GM12878 (cell line): ENCODE data around the gene PTCD1. TPM values are rescaled to one million over a fixed set of nuclear protein-coding genes. Genes with fewer than 3 reads are reported as not detected.

Experiments
- BCL11A ChIP-seq: IDR thresholded peaks from 2 replicates; pipeline ENCODE4 v1.6.1; 2011; ENCODE audit warnings: low read depth, low read length
- CEBPB ChIP-seq, 2 experiments: fragments of 150-350 bp in 1 of 2; IDR thresholded peaks; 2 replicates each; pipeline ENCODE4 v1.6.1; 2012 to 2014; ENCODE audit warnings: low read depth in 2 of 2, low read length in 2 of 2, borderline replicate concordance in 1 of 2, inconsistent platforms in 1 of 2
- E2F8 ChIP-seq: fragments of 450-650 bp; IDR thresholded peaks from 2 replicates; pipeline ENCODE4 v1.6.1; 2018; ENCODE audit warnings: mild to moderate bottlenecking, low read depth, moderate library complexity; ENCODE audit not compliant: partially characterized antibody
- EED ChIP-seq: sonication (generic); IDR thresholded peaks from 2 replicates; pipeline ENCODE4 v1.6.1; 2016; ENCODE audit warnings: antibody characterized with exemption, low read depth
- EP300 ChIP-seq, 2 experiments: fragments of 150-350 bp in 1 of 2; IDR thresholded peaks; 2 replicates each; pipeline ENCODE4 v1.6.1; 2011 to 2012; ENCODE audit warnings: low read depth in 2 of 2, low read length in 2 of 2, borderline replicate concordance in 1 of 2, improper control_type of control experiment in 1 of 2, inconsistent platforms in 1 of 2; ENCODE audit not compliant: control insufficient read depth in 1 of 2
- IKZF1 ChIP-seq: fragments of 450-650 bp; conservative IDR thresholded peaks from 2 replicates; pipeline ENCODE4 v1.6.1; 2017; ENCODE audit warnings: antibody characterized with exemption, mild to moderate bottlenecking
- JUNB ChIP-seq: IDR thresholded peaks from 2 replicates; pipeline ENCODE4 v1.6.1; 2016; ENCODE audit warnings: antibody characterized with exemption, mild to moderate bottlenecking
- MAX ChIP-seq: IDR thresholded peaks from 2 replicates; pipeline ENCODE4 v1.6.1; 2012; ENCODE audit warnings: low read depth, low read length, improper control_type of control experiment
- MXI1 ChIP-seq: fragments of 150-350 bp; IDR thresholded peaks from 2 replicates; pipeline ENCODE4 v1.6.1; 2011; ENCODE audit warnings: low read depth, mild to moderate bottlenecking, inconsistent platforms, low read length, improper control_type of control experiment
- NR2C2 ChIP-seq: IDR thresholded peaks from 2 replicates; pipeline ENCODE4 v1.6.1; 2011; ENCODE audit warnings: borderline replicate concordance, low read depth; ENCODE audit not compliant: control insufficient read depth, insufficient read length
- NR2F1 ChIP-seq: fragments of 450-650 bp; conservative IDR thresholded peaks from 2 replicates; pipeline ENCODE4 v1.6.1; 2017; ENCODE audit warnings: mild to moderate bottlenecking
- PKNOX1 ChIP-seq: fragments of 450-650 bp; IDR thresholded peaks from 2 replicates; pipeline ENCODE4 v1.6.1; 2016; ENCODE audit warnings: mild to moderate bottlenecking
- POLR2A ChIP-seq: IDR thresholded peaks from 2 replicates; pipeline ENCODE4 v1.6.1; 2011; ENCODE audit warnings: low read depth, mild to moderate bottlenecking, low read length
- SIN3A ChIP-seq: IDR thresholded peaks from 2 replicates; pipeline ENCODE4 v1.6.1; 2012; ENCODE audit warnings: low read depth, low read length, improper control_type of control experiment
- SMC3 ChIP-seq: IDR thresholded peaks from 2 replicates; pipeline ENCODE4 v1.6.1; 2011; ENCODE audit warnings: low read length, improper control_type of control experiment, borderline replicate concordance
- SP1 ChIP-seq: IDR thresholded peaks from one replicate; pipeline ENCODE4 v1.6.1; 2011; ENCODE audit warnings: low read depth, low read length
- SREBF1 ChIP-seq: IDR thresholded peaks from 2 replicates; pipeline ENCODE4 v1.6.1; 2012; ENCODE audit warnings: mild to moderate bottlenecking, low read length
- SUZ12 ChIP-seq: fragments of 200-600 bp; sonication (generic); IDR thresholded peaks from one replicate; pipeline ENCODE4 v1.6.1; 2018; ENCODE audit warnings: antibody characterized with exemption, mild to moderate bottlenecking; ENCODE audit not compliant: unreplicated experiment
- USF1 ChIP-seq: IDR thresholded peaks from 2 replicates; pipeline ENCODE4 v1.6.1; 2011; ENCODE audit warnings: borderline replicate concordance, low read depth, mild to moderate bottlenecking, moderate library complexity, mixed read lengths, low read length; ENCODE audit not compliant: insufficient read depth; ENCODE audit errors: extremely low read length
- YY1 ChIP-seq: IDR thresholded peaks from 2 replicates; pipeline ENCODE4 v1.6.1; 2011; ENCODE audit warnings: low read depth, mild to moderate bottlenecking, low read length
- ZBTB33 ChIP-seq: fragments of 450-650 bp; IDR thresholded peaks from 2 replicates; pipeline ENCODE4 v1.6.1; 2017; ENCODE audit warnings: mild to moderate bottlenecking
- ZNF217 ChIP-seq: fragments of 450-650 bp; IDR thresholded peaks from 2 replicates; pipeline ENCODE4 v1.6.1; 2017; ENCODE audit warnings: antibody characterized with exemption, mild to moderate bottlenecking
- ZSCAN29 ChIP-seq: fragments of 450-650 bp; IDR thresholded peaks from 2 replicates; pipeline ENCODE4 v1.6.1; 2017; ENCODE audit warnings: mild to moderate bottlenecking, moderate library complexity
- polyA plus RNA-seq, 11 experiments: library from polyadenylated mRNA; depleted of rRNA in 4 of 11; unstranded in 6 of 11; stranded (reverse) in 5 of 11; fragments of >200 nt; fragmentation: Nextera tagmentation in 4 of 11; fragmentation: Illumina TruSeq in 1 of 11; extraction: Ambion mirVana in 4 of 11; extraction: Trizol in 1 of 11; gene quantifications; 1 replicate in 1 of 11; 2 replicates in 10 of 11; pipeline versions ENCODE4 v1.2.1 to v1.2.3, GENCODE V29; 2011 to 2016; ENCODE audit warnings: inconsistent platforms in 2 of 11, missing spikeins in 2 of 11, low read depth in 1 of 11
- total RNA-seq, 4 experiments: library from RNA; depleted of rRNA in 3 of 4; stranded (reverse); fragments of >200 nt in 3 of 4; fragmentation: Illumina TruSeq in 1 of 4; extraction: Trizol in 1 of 4; gene quantifications; 2 replicates each; pipeline versions ENCODE4 v1.2.1 to v1.2.3, GENCODE V29; 2013 to 2021

Gene PTCD1
- total and polyA plus RNA-seq, 10 of the 15 experiments (the other 5 are each of a cell fraction or from before 2014, with no cell fraction given) = 0.26 to 9.7 (median 5.0) TPM

- no peak for TF ChIP-seq CEBPB (IDR thresholded peaks at IDR 0.05; ENCODE audit: borderline replicate concordance in 1 of 2, low read depth in 2 of 2, low read length in 2 of 2)
- no peak for TF ChIP-seq ZSCAN29
- TF ChIP-seq MXI1 = no peak
- peak; percentile 72 for TF ChIP-seq POLR2A
- TF ChIP-seq YY1 = no peak
- TF ChIP-seq SMC3 = no peak
- TF ChIP-seq NR2C2 = no peak
- TF ChIP-seq SREBF1 = no peak
- TF ChIP-seq E2F8 = no peak
- no peak for TF ChIP-seq JUNB
- TF ChIP-seq EP300 (IDR thresholded peaks at IDR 0.05; ENCODE audit: borderline replicate concordance in 1 of 2, control insufficient read depth in 1 of 2, low read depth in 2 of 2, low read length in 2 of 2) = no peak
- TF ChIP-seq USF1 = no peak
- no peak; the same call in 1 of the 2 replicates for TF ChIP-seq EED
- TF ChIP-seq SP1 = no peak
- TF ChIP-seq SIN3A = 0 out of 2 replicates have a peak, but pooled peaks have one; percentile 43
- TF ChIP-seq ZNF217 = peak; percentile 79; the same call in 1 of the 2 replicates
- TF ChIP-seq NR2F1 = 0 out of 2 replicates have a peak, but pooled peaks have one; percentile 19
- TF ChIP-seq ZBTB33 = no peak
- TF ChIP-seq PKNOX1 = no peak
- TF ChIP-seq MAX = no peak
- peak; percentile 70 for TF ChIP-seq IKZF1
- no peak for TF ChIP-seq BCL11A
- TF ChIP-seq SUZ12 = no peak
Measured at GRCh38 chr7:99375070-99375807, 63.4 kb downstream of the PTCD1 start (continued).
